ENCODE measurements around the gene SLC15A2.
"Not testable (repeated sequence)": the region's sequence is repeated elsewhere in the genome, so short reads cannot be mapped to it uniquely, and the experiment has no call there.

The SLC15A2 gene, protein sequence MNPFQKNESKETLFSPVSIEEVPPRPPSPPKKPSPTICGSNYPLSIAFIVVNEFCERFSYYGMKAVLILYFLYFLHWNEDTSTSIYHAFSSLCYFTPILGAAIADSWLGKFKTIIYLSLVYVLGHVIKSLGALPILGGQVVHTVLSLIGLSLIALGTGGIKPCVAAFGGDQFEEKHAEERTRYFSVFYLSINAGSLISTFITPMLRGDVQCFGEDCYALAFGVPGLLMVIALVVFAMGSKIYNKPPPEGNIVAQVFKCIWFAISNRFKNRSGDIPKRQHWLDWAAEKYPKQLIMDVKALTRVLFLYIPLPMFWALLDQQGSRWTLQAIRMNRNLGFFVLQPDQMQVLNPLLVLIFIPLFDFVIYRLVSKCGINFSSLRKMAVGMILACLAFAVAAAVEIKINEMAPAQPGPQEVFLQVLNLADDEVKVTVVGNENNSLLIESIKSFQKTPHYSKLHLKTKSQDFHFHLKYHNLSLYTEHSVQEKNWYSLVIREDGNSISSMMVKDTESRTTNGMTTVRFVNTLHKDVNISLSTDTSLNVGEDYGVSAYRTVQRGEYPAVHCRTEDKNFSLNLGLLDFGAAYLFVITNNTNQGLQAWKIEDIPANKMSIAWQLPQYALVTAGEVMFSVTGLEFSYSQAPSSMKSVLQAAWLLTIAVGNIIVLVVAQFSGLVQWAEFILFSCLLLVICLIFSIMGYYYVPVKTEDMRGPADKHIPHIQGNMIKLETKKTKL

DNA sequence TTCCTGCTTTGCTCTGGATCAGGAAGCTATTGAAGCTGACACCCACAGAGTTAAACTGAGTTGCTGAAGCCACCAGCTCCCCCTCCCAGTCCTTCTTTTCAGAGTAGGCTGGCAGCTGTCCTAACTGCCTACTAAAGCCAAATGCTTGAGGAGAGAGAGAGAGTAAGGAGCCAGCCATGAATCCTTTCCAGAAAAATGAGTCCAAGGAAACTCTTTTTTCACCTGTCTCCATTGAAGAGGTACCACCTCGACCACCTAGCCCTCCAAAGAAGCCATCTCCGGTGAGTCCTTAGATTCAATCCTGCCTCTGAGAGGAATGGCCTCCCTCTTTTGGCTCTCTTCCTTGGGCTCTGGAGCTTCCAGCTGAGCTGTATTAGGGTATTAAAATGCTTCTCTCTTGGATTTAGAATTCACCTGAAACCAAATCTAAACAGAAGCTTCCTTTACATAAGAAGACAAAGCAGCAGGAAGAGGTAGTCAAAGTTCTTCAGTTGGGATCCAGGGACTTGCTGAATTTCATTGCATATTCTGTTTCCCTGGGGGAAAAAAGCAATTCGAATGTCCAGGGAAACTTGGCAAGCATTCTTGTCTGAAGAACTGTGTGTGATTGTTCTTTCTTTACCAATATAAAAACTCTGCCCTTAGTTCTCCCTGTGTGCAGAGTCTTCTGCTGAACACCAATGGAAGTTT lies at the start of gene SLC15A2:
TSS of gene SLC15A2 (plus strand) at position 101 of the 690 bp plus-strand sequence. CDS start at position 177, 76 bp downstream.
- no peak for DNase-seq

DNA sequence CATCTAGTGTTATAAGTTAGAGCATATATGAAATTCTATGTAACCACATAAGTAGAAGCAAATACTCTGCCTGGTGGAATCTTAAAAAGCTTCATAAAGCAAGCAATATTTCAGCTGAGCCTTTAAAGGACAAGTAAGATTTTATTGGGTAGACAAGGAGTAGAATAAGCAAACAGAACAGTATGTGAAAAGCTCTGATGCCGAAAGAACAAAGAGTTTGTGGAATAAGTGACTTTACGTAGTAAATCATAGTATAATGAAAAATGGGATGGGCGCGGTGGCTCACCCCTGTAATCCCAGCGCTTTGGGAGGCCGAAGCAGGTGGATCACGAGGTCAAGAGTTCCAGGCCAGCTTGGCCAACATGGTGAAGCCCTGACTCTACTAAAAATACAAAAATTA lies 49.3 kb upstream of the SLC15A2 start:
- no peak for DNase-seq

DNA sequence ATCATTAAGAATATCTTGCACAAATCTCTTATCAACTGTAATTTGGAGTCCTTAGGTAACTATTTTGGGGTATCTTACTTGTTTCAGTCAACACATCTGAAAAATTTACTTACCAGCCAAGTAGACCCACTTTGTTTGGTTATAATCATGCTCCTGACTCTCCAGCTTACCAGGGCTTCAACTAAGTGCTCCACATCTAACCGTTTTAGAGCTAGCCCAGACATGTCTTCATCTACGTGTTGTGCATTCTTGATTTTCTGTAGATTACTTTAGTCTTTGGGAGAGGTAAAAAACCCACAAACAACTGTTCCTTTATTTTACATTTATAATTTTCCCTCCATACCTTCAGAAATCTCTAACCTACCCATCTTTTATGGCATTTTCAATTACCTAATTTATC lies 41.9 kb upstream of the SLC15A2 start:
- no peak for DNase-seq

DNA sequence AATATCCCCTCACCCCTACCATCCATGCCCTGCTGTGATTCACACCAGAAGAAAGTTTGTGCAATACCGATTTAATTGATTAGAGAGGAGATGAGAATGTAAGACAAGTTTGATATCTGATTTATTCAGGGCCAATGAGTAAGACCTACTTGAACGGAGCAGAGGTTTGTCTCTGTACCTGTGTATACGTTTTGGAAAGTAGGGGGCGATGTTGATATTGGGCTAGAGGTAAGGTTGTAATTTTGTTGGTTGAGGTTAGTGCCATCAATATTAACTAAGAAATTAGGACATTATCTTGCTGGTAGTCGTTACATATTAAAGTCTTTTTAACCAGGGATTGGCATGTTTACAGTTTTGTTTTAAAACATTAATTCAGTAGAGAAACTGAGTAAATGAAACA lies 38.6 kb upstream of the SLC15A2 start:
- no peak for DNase-seq

DNA sequence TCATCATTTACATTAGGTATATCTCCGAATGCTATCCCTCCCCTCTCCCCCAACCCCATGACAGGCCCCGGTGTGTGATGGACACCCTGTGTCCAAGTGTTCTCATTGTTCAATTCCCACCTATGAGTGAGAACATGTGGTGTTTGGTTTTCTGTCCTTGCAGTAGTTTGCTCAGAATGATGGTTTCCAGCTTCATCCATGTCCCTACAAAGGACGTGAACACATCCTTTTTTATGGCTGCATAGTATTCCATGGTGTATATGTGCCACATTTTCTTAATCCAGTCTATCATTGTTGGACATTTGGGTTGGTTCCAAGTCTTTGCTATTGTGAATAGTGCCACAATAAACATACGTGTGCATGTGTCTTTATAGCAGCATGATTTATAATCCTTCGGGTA lies 36.4 kb upstream of the SLC15A2 start:
- not testable (repeated sequence) for DNase-seq

DNA sequence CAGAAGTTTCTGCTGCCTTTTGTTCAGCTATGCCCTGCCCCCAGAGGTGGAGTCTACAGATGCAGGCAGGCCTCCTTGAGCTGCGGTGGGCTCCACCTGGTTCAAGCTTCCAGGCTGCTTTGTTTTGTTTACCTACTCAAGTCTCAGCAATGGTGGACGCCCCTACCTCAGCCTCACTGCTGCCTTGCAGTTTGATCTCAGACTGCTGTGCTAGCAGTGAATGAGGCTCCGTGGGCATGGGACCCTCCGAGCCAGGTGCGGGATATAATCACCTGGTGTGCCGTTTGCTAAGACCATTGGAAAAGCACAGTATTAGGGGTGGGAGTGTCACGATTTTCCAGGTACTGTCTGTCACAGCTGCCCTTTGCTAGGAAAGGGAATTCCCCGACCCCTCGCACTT lies 31.0 kb upstream of the SLC15A2 start:
- DNase-seq: not testable (repeated sequence)

DNA sequence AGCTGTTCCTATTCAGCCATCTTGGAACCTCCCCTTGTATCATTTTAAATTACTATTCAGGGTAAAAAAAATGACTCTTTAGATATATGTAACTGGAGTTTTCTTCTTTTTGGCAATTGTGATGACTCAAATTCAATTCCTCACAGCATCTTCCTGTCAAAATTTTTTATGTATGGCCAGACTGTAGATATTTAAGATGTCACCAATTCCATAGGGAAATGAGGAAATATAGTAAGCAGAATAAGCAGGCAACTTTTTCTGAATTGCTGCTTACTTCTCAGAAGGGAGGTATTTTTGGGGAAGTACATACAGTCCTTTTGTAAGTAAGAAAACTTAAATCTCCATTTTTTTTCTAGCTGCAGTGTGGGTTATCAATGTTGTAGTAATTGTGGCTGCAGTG lies 30.4 kb upstream of the SLC15A2 start:
- no peak for DNase-seq

DNA sequence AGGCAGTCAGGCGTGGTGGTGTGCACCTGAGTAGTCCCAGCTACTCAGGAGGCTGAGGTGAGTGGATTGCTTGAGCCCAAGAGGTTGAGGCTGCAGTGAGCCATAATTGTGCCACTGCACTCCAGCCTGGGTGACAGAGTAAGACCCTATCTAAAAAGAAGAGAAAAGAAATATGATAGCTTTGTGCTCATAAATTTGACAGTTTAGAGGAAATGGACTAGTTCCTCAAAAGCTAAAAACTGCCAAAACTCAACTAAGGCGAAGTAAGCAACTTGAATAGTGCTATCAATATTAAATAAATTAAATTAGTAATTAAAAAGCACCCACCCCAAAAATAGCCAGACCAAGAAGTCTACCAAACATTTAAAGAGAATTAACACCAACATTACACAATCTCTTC lies 24.5 kb upstream of the SLC15A2 start:
- no peak for DNase-seq

DNA sequence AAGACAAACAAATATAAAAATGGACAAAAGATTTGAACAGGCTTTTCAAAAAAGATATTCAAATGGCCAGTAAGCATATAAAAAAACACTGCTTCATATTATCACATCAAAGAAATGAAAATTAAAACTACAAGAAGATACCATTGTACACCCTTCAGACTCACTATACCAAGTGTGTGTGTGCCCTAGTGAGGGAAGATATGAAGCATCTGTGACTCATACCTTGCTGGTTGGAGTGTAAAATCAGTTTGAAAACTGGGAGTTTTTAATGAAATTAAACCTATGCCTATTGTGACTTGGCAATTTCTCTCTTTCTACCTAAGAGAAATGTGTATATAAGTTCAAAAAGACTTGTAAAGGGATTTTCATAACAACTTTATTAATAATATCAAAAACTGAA lies 23.5 kb upstream of the SLC15A2 start:
- no peak for DNase-seq

DNA sequence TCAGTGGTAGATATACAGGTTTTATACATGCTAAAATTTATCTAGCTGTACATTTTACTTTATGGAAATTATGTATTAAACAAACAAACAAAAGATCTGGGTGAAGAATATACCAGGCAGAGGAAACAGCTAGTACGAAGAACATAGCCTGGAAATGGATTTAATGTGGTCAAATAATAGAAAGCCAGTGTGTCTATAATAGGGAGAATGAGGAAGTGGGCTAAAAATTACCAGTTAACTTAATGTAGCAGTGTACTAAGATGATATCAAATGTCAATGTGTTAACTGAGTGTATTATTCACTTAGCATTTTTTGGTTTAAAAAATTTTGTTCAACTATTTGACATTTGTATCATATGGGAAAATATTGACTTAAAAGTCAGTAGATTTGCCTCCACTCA lies 22.8 kb upstream of the SLC15A2 start:
- no peak for DNase-seq

DNA sequence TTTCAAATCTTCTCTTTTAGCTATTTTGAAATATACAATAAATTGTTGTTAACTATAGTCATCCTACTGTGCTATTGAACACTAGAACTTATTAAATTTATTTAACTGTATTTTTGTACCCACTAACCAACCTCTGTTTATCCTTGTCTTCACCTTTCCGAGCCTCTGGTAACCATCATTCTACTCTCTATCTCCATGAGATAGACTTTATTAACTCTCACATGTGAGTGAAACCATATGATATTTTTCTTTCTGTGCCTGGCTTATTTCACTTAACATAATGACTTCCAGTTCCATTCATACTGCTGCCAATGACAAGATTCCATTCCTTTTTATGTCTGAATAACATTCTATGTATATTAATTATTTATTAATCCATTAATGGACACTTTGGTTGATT lies 15.8 kb upstream of the SLC15A2 start:
- DNase-seq: no peak

DNA sequence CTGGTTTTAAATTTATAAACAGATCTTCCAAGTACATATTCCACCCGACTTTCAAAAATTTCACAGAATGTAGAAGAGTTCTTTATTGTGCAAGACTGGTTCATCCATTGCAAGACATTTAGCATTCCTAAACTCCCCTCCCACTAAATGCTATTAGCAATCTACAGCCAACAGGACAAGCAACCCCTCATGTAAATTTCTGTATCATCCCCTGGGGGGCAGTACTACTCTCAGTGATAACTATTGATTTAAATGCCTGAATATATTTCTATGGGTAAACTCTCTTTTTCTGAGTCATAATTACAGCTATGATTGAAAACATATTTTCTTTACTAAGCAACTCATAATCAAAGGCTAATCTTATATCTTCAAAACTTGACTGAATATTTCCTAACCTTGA lies 10.7 kb upstream of the SLC15A2 start:
- no peak for DNase-seq

DNA sequence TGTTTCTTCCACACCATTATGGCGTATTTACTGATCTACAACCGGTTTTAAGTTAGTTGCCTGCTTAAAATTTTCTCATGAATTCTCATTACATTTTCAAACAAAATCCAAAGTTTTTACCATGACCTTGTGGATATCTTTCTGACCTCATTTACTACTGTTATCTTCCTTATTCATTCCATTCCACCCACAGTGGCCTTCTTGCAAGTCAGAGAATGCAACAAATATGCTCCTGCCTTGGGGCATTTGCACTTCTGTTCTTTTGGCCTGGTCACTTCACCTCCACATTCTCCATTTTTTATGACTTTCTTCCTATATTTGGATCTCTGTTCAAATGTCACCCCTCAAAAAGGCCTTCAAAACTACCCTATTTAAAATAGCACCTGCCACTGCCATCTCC lies 8.8 kb upstream of the SLC15A2 start:
- DNase-seq: no peak

DNA sequence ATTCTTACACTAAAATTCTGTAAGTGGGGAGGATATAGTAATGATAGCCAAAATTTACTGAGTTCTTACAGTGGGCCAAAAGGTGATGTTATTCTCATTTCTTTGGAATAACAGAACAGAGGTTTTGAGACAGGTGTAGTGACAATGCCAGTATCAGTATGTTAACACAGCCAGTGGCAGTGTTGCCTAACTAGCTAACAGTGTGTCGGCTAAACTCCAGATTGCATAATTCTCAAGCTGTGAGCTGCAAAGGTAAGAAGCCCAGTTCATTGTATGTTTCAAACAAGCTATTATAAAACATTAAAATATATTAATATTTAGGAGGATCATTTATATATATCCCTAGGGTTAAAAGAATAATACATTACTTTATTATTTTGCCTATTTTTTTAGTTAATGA lies 920 bp downstream of the SLC15A2 start:
- no peak for DNase-seq

DNA sequence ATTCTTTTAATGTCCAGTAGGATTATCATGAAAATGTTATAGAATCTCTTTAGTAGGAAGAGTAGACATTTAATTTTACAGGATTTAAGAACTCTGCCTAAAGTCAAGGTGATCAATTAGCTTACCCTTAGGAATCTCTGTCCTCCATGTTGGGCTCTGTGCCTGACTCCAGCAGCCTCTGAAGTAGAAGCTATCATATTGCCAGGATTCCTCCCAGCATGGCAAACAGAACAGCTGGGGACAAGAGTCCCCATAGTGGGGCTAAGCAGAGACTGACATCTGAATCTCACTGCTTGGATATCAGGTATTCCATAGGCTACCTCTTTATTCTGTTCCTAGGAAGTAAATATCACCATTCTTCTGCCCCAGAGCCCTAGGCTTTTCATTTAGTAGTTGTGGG lies 1.5 kb downstream of the SLC15A2 start:
- no peak for DNase-seq

DNA sequence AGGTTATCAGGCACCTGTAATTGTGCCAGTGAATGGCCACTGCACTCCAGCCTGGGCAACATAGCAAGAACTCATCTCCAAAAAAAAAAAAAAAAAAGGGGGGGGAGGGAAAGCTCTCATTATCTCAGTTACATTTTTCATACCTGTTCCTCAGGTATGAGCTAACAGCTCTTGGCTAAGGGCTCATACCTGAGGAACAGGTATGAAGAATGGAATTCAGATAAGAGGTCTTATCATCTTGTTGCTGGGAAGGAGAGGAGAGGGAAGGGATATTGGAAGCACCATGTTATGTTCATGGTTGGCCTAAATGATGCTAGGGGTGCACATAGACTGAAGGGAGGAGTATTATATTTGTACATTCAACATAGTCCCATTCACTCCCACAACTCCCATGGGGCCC lies 2.6 kb downstream of the SLC15A2 start:
- DNase-seq: no peak

DNA sequence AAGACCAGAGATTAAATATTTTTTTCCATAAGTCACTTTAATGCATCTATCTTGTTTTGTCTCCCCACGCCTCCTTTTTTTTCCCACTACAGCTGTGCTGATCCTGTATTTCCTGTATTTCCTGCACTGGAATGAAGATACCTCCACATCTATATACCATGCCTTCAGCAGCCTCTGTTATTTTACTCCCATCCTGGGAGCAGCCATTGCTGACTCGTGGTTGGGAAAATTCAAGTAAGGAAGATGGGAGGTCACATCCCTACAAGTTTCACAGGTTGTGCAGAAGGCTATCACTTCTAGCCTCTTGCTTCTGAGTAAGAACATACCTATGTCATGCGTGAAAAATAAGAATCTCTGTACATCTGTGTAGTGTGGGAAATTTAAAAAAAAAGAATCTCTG lies 3.1 kb downstream of the SLC15A2 start:
- DNase-seq: no peak

DNA sequence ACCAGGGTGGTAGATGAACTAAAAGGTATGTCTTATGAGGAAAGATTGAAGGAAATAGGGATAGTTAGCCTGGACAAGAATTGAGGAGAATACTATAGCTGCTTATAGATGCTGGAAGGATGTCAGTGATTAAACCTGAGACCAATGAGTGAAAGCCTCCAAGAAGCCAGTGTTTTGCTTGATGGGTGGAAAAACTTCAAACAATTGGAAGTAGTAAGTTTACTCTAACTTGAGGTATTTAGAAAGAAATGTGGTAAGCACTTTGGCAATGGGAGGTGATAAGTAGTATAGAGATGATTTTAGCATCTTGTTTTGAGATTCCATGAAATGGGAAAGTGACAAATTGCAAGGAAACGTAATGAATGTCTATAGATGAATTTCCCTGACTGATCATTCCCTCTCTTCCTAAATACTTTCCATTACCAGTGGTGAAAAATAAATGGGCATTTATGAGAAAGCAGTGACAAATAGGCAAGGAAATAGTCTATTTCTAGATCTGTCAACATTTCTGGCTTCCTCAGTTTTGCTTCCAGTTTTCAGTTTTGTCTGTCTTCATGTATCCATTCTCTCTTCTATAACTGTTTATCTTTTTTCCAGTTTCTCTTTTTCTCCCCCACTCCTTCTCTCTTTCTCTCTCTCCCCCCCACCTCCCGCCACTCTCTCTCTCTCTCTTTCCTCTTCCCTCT lies 19.2 kb downstream of the SLC15A2 start:
- DNase-seq: no peak

DNA sequence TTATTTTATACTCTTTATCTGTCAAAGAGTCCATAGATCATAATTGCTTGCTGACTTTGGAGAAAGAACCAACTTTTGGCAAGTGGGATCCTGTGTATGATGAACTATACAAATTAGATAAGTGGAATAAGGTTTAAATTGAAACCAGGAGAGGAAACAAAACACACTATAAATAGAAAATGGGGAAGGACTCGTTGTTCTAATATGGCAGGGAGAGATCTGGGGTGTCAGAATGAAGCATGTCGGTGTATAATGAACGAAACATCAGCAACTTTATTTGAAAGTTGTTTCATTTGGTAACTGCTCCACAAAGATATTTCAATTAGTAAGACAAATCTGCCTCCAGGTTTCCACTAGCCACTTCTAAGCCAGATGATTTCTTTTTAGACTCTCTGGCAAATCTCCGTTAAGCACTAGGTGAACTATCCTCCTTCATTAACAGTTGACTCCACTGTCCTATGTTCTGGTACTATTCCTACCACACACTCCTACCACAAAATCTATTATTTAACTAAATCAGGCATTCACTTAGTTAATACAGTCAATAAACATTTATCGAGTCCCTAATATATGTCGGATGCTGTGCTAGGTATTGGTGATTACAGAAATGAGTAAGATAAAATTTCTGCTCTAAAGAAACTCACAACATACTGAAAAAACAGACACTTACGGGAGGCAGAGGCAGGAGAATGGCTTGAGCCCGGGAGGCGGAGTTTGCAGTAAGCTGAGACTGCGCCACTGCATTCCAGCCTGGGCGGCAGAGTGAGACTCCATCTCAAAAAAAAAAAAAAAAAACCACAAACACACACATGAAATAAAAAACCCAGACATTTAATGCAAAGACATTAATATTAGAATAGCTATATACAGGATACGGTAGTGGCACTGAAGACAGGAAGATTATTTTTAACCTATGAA lies 20.1 kb downstream of the SLC15A2 start:
- no peak for DNase-seq

DNA sequence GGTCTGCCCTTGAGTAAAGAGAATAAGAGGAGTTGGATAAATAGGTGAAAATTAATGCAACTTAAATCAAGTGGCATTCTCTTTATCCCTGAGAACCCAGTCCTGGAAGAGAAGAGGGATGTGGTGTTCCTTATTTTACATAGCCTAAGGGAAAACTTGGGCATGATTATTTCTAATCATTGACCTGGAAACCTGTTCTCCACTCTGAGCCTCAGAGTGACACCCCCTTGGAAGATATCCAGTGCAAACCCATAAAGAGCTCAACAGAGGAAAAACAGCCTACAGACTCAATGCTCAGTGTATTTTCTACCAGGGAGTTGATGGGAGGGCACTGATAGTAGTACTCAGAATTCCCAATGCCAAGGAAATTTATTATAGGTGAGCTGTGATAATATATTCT lies 22.0 kb downstream of the SLC15A2 start:
- no peak for DNase-seq

DNA sequence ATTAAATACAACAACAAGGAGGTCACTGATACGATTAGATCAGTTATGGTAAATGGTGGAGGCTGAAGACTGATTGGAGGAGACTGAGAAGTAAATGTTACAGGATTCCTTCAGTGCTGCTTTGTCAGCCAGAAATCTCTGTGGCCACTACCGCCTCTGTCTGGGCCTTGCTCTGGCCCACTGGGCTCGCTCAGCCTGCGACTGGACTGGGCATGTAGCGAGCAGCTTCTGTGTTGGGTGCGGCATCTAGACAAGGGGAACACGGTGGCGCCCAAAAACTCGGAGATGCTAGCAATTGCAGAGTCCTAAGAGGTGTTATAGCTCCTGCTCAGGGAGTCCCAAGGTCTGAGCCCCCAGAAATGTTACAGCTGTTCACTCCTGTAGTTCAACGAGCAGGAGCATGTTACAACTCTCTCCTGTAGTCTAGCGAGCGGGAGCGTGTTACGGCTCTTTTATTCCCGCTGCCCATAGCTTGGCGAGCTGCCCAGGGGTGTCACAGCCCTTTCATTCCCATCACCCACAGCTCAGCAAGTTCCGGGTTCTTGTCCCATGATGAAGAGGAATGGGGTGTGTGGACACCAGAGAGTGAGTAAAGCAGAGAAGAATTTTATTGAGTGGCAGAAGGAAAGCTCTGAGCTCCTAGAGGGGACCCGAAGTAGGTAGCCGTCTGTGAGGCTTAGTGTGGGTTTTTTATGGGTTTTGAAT lies 24.7 kb downstream of the SLC15A2 start:
- no peak for DNase-seq

DNA sequence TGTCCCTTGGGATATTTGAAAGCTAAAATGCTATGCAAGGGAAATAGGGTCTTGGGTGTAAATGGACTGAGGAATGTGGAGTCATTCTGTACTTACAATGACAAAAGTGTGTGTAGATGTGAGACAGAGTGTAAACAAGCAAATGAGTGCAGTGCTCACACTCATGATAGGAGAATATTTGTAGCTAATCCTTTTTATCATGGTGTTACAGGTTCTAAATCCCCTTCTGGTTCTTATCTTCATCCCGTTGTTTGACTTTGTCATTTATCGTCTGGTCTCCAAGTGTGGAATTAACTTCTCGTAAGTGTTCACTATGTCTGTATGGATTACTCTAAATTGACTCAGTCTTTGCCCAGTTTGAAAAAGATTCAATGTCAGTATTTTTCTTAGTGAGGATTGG lies 30.5 kb downstream of the SLC15A2 start:
- DNase-seq: no peak

All from DMS 273 treated with DMSO at 0.1 percent for 48 hours (cell line).